HEK293T (cell line): ENCODE data around the gene ZNF574.

Experiments
- ARNT ChIP-seq: fragments of 450-650 bp; IDR thresholded peaks from 2 replicates; pipeline ENCODE4 v1.6.1; 2017; ENCODE audit warnings: mild to moderate bottlenecking
- BHLHE40 ChIP-seq: fragments of 450-650 bp; IDR thresholded peaks from 2 replicates; pipeline ENCODE4 v1.6.1; 2016; ENCODE audit warnings: mild to moderate bottlenecking, moderate library complexity, borderline replicate concordance
- CTBP1 ChIP-seq: fragments of 450-650 bp; IDR thresholded peaks from 2 replicates; pipeline ENCODE4 v1.6.1; 2016; ENCODE audit warnings: borderline replicate concordance
- ELF4 ChIP-seq: fragments of 450-650 bp; IDR thresholded peaks from 2 replicates; pipeline ENCODE4 v1.6.1; 2017; ENCODE audit warnings: antibody characterized with exemption
- FOXA1 ChIP-seq: fragments of 450-650 bp; IDR thresholded peaks from 2 replicates; pipeline ENCODE4 v1.6.1; 2016; ENCODE audit warnings: mild to moderate bottlenecking
- FOXM1 ChIP-seq: fragments of 450-650 bp; IDR thresholded peaks from 2 replicates; pipeline ENCODE4 v1.6.1; 2017; ENCODE audit warnings: mild to moderate bottlenecking, borderline replicate concordance
- HDGF ChIP-seq: fragments of 450-650 bp; IDR thresholded peaks from 2 replicates; pipeline ENCODE4 v1.6.1; 2017; ENCODE audit warnings: antibody characterized with exemption, borderline replicate concordance
- LEF1 ChIP-seq: fragments of 450-650 bp; IDR thresholded peaks from 2 replicates; pipeline ENCODE4 v1.6.1; 2017; ENCODE audit warnings: mild to moderate bottlenecking, borderline replicate concordance
- PKNOX1 ChIP-seq: fragments of 450-650 bp; IDR thresholded peaks from 2 replicates; pipeline ENCODE4 v1.6.1; 2016
- SP1 ChIP-seq: fragments of 450-650 bp; IDR thresholded peaks from 2 replicates; pipeline ENCODE4 v1.6.1; 2017
- SUZ12 ChIP-seq: fragments of 450-650 bp; IDR thresholded peaks from 2 replicates; pipeline ENCODE4 v1.6.1; 2016; ENCODE audit warnings: mild to moderate bottlenecking
- TARDBP ChIP-seq: fragments of 450-650 bp; IDR thresholded peaks from 2 replicates; pipeline ENCODE4 v1.6.1; 2016
- ZNF384 ChIP-seq: fragments of 450-650 bp; IDR thresholded peaks from 2 replicates; pipeline ENCODE4 v1.6.1; 2016

GRCh38 chr19:42083537-42083936 lies 7.6 kb downstream of the ZNF574 start:
- TF ChIP-seq FOXM1 (no peak), SP1 (no peak), LEF1 (no peak), BHLHE40 (no peak), CTBP1 (no peak), ZNF384 (no peak), ARNT (no peak), ELF4 (no peak), PKNOX1 (no peak), FOXA1 (no peak), HDGF (no peak), SUZ12 (no peak), TARDBP (no peak)
